HPDE6-E6E7 (cell line): ENCODE results near the gene ANKRD63.

ENCODE experiments used
- DNase-seq: peaks from one replicate; pipeline ENCODE4 v3.0.0; 2011; ENCODE audit warnings: missing footprints; ENCODE audit errors: extremely low spot score

Gene ANKRD63, protein sequence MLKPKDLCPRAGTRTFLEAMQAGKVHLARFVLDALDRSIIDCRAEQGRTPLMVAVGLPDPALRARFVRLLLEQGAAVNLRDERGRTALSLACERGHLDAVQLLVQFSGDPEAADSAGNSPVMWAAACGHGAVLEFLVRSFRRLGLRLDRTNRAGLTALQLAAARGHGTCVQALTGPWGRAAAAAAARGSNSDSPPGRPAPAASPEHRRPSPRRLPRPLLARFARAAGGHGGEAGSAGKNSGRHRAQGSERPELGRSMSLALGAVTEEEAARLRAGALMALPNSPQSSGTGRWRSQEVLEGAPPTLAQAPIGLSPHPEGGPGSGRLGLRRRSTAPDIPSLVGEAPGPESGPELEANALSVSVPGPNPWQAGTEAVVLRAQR

DNA sequence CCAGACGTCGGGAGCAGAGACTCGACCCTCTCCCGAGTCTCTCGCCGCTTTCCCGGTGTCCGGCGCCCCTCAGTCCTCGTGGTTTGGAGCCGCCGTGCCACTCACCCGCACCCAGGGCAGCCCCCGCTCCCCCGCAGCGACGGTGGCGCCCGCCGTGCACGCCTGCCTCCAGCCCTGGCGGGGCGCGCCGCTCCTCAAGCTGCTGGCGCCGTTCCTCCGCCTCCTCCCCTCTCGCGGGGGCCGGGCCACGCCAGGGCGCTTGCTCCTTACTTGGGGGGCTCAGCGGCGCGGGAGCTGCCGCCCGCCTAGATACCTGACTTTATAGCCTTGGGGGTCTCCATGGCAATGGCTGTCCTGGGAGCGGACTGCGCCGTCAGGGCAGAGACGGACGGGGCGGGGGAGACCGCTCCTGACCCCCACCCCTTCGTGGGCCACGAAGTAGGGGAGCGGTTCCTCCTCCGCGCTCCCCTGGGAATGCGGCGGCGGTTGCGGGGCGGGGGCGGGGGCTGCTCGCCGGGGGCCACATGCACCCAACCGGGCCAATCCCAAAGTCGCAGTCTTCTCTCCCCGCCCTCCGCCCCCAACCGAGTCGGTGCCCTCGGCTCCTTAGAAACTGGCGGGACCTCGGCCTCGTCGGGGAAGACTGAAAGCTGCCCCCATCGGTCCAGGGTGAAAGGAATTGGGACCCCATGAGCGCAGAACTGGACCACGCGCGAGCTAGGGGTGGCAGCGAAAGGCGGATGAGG is at the start of gene ANKRD63:
TSS of gene ANKRD63 (minus strand) at position 196 of the 746 bp plus-strand sequence. CDS start 478 bp downstream, outside the sequence.
- no peak for DNase-seq

GRCh38 chr15:40332113-40332781 is 49.4 kb upstream of the ANKRD63 start:
- DNase-seq, result no peak

DNA sequence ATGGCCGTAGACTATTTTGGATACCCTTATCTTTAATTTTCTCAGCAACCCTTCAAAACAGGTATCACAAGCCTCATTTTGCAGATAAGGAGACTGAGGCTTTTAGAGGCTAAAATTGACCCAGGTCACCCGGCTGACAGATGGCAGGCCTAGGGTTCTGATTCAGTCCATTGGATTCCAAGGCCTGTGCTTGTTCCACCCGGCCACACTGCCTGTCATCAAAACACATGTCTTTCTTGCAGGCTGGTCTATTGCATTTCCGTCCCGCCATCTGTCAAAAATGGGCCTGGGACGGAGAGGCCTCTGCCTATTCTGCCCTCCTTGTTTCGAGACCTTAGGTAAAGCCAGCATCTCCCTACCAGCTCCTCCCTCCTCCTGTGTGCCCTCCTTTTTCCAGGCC is 48.8 kb upstream of the ANKRD63 start:
- DNase-seq, result no peak

GRCh38 chr15:40331026-40331425 is 48.2 kb upstream of the ANKRD63 start:
- no peak for DNase-seq

DNA sequence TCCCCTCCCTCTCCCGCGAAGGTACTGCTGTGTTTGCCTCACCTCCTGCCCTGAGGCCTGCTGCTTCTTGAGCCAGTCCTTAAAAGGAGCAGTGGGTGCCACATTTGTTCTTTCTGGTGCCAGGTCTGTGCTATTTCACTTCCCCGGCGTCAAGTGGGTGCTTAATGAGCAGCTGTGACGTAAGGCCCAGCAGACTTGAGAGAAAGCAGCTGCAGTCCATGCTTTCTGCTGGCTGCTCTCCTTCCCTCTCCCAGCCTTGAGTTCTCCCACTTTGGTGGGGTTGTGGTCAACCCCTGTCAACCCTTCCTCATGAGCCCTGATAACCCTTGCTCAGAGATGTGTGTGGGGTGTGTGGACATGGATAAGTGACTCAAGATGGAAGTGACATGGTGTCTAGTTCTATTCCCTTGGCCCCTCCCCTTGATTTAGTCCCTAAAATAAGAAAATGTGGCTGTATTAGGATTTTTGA is 47.5 kb upstream of the ANKRD63 start:
- no peak for DNase-seq

GRCh38 chr15:40329804-40330203 is 46.9 kb upstream of the ANKRD63 start:
- no peak for DNase-seq

DNA sequence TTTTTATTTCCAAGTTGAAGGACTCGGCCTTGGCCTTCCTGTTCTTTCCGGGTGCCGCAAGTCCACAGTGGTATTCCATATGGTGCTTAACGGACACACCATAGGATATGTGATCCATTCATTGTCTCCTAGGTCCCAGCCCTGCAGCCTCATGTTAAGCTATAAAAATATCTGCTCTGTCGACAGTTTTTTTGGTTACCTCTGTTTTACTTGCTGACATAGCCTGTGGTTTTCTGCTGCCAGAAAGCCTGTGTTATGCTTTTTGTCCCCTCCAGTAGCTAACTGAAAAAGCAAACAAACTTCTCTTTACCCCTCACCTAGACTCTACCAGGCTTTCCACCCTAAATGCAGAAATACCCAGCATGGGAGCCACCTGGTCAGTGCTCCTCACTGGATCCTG is 45.9 kb upstream of the ANKRD63 start:
- DNase-seq, result no peak

DNA sequence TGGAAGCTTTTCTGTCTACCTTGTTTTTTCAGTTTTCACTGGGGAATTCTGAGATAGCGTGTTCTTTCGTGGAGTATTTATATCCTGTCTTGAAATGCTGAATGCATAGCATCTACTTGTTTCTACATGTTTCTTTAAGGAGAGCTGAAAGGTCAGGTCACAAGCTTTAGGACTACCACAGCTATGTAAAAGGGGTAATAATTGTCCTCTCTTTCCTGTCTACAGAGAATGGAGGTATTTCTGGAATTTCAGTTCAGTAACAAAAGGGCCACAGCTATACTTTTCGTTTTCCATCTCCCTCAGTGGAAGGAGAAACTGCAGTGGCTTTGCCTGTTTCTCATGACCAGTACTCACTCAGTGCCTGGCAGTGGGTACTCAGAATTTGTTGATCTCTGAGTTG is 45.3 kb upstream of the ANKRD63 start:
- no peak for DNase-seq

- DNase-seq, result no peak
Observed at GRCh38 chr15:40327457-40327856, 44.6 kb upstream of the ANKRD63 start.

DNA sequence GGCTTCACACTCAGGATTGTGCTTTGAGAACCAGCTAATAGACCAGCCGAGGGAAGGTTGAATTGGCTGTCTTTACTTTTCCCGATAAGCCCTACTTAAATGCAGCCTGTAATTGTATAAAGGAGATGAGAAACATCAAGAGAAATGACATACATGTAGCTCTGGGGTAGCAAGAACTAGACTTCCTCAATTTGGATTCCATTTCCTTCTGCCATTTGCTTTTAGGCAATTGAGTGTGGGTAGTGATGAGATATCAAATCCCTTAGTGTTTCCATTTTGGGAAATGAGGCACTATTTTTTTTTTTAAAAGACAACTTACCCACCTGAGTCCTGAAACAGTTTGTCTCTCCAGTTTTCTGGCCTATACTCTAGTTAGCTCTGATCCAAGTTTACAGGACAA is 42.8 kb upstream of the ANKRD63 start:
- no peak for DNase-seq

- no peak for DNase-seq
Observed at GRCh38 chr15:40325188-40325587, 42.3 kb upstream of the ANKRD63 start.

GRCh38 chr15:40323953-40324937 is 41.4 kb upstream of the ANKRD63 start:
- DNase-seq, result no peak

DNA sequence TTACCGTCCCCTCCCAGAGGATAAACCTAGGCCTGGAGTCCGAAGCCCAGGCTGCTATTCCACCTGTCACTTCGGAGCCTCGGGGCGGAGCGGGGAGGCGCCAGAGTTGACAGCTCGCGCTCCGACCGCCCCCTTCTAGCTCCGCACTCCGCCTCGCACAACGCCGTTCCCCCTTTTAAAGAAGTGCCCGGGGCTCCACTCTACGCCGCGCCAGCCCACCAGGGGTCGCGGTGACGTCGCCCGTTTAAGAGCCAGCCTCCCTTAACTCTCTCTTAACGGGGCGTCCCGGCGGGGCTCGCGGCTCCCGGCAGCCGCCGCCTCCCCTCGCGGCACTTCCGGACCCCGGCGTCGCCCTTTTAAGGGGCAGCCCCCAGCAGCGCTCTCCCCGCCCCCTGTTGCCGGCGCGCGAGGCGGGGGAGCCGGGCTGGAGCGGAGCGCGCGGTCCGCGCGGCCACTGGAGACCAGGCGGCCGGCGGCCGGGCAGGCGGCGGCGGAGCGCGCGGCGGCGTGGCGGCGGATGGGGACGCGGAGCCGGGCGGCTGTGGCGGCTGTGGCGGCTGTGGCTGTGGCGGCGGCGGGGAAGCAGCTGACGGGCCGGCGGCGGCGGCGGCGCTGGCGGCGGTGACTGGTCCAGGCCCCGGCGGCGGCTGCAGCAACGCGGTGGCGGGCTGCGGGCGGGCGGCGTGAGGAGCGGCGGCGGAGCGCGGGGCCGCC is 40.5 kb upstream of the ANKRD63 start, which contains the start of gene INAFM2:
TSS of gene INAFM2 (plus strand) at position 454 of the 714 bp plus-strand sequence. CDS start 364 bp downstream, outside the sequence.
- peak; percentile 79 for DNase-seq

GRCh38 chr15:40322531-40323238 is 39.8 kb upstream of the ANKRD63 start:
- no peak for DNase-seq

DNA sequence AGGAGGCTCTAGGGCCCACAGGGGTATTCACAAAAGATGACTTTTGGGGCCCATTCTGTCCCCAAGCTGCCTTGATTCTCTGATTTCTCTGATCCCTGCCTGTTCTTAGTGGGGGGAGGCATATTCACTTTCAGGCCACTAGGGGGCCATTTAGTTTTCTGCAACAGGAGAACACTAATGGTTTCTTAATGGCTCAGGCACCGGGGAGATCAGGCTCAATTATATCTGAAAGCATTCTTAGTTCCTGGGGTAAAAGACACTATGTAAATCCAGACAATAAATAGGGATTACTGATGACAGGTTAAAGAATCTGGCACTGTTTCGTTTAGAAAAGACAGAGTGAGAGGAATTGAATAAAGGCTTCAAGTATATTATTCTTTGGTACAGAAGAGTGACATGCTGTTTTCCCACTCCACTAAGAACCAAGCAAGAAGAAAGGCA is 38.1 kb upstream of the ANKRD63 start:
- no peak for DNase-seq

- no peak for DNase-seq
Observed at GRCh38 chr15:40320409-40320808, 37.5 kb upstream of the ANKRD63 start.

- no peak for DNase-seq
Observed at GRCh38 chr15:40317580-40317979, 34.7 kb upstream of the ANKRD63 start.

- no peak for DNase-seq
Observed at GRCh38 chr15:40316931-40317330, 34.1 kb upstream of the ANKRD63 start.

DNA sequence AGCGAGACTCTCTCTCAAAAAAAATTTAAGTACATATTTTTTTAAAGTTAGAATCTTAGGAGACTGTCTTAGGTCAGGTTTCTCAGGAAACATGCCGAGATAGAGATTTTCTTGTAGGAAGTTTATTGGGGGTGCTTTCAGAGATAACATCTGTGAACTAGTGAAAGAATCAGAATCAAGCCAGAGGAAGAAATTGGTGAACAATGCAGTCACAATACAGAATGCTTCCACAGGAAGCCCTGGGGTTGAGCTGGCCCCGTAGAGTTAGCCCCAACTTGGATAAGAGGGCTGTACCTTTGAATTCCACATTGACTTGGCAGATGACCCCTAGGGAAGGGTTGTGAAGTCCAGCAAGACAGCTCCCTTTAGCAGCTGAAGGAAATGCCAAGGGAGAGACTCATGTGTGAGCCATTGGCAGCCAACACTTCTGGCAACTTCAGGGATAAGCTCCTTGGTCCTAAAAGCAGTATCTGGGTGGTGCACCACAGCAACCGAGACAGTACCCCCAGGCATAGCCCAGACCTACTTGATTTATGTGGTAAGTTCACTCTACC is 31.9 kb upstream of the ANKRD63 start:
- no peak for DNase-seq
